HG02678 (cell line): Measurements from ENCODE around the gene DHX29.
A peak's percentile ranks its signal among the peaks of the same experiment; 100 is the strongest.

Experiments
- ATAC-seq: cut with Tn5 transposase; IDR thresholded peaks from one replicate; pipeline ENCODE4 v1.9.1; 2021; ENCODE audit warnings: mild to moderate bottlenecking, moderate library complexity; ENCODE audit not compliant: unreplicated experiment

The DHX29 gene

DNA sequence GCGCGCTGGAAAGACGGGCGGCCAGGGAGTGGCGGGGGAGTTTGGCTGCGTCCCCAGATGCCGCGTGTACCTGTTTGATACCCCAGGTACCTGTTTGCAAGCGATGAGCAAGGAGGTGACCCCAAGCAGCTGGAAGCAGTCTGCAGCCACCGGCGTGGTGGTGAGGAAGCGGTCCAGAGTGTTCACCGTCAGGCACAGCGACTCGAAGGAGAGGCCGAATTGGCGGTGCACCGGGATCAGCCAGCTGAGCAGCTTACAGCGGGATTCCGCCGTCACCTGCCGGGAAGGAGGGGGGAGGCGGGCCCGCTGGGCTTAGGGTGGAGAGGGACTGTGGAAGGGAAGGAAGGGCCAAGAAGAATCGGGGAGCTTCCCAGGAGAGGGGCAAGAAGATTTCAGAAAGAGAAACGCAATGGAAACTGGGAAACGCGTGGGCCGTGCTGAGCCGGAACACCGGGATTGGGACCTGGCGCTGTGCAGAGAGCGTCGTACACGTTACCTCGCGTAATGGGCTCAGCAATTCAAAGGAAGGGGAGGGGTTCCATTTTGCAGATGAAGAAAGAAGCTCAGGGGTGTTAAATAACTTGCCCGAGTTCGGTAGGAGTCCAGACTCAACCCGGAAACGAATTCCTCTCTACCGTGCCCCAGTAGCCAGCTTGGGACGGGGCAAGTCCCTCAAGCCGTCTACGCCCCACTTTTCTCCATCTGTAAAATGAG, 75.1 kb downstream of the DHX29 start:
- peak; percentile 16 for ATAC-seq

- no peak for ATAC-seq
Observed at GRCh38 chr5:55231919-55232270, 75.6 kb downstream of the DHX29 start.

DNA sequence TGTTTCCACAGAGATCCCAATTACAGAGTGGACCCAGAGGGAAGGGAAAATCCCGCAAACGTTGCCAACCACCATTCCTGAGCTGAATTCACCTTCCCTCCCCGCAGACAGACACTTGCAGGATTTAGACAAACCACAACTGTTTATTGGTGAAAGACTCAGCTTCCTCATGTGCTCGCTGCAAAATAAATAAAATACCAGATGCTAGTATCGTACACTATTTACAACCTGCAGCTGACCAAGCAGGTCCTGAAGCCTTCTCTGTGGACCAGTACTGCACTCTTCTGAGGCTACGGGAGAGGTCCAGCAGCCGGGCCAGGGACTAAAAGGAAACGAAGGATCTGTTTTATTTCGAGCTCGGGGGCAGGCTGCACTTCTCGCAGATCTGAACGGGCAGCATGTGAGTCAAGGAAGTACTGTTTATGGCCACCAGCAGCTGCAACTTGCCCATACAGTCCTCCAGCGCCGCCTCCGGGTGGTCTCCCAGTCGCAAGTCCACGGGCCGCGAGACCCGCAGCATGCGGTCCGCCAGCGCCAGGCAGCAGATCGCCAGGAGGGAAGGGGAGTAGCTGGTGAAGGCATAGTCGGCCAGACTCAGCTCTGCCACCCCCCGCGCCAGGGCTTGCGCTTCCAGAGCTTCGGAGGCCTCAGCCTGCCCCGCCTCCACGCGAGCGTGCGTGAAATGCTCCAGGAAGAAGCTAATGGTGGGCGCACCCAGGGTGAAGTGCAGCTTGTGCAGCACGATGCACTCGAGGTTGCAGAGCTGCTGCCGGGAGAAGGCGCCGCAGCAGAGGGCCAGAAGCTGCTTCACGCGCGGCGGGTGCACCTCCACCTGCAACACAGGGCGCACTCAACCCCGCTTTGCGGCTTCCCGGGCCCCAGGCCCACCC, 76.2 kb downstream of the DHX29 start:
- ATAC-seq = no peak

- ATAC-seq = no peak
Observed at GRCh38 chr5:55230086-55230629, 77.3 kb downstream of the DHX29 start.

- ATAC-seq = no peak
Observed at GRCh38 chr5:55227664-55228430, 79.6 kb downstream of the DHX29 start.

- ATAC-seq = peak; percentile 44
Observed at GRCh38 chr5:55226934-55227663, 80.4 kb downstream of the DHX29 start, which contains the start of gene MCIDAS. TSS of gene MCIDAS (minus strand) at chr5:55227315. CDS start at chr5:55227138, 177 bp downstream.

DNA sequence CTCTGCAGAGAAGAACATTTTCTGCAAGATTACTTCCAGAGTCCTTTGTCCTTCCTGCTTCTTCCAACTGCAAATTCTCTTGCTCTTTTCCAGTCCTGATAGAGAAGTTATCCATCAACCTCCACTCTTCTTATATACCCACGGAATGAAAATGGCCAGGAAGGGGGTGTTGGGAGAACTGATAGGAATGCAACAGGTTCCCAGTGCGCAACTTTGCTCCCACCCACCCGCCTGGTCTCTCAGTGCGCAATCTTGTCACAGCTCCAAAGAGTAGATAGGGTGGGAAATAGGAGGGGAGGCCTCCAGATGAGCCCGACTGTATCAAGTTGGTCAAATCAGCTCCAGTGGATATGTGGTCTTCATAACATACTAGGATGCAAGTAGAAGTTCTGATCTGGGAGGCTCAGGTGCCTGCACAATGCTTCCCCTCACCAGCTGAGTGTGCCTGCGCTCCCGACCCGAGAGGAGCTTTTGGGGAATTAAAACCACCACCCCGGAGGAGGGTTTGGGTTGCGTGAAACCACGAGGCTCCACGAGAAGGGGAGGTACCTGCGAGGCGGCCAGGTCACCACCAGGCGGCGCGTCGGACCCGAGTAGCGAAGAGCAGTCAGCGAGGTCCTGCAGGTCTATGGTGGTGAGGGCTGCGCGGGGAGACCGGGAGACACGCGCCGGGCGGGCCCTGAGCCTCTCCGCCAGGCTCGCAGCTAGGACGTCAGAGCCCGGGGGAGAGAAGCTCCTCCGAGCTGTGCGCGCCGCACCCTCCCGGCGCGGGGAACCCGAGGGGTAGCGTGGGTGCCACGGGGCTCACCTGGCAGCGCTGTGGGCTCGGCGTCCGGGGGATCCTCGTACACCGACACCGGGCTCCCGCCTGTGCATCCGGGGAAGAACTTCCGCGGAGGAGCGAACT, 81.2 kb downstream of the DHX29 start:
- ATAC-seq = peak; percentile 54

GRCh38 chr5:55225346-55225745, 82.1 kb downstream of the DHX29 start:
- no peak for ATAC-seq

DNA sequence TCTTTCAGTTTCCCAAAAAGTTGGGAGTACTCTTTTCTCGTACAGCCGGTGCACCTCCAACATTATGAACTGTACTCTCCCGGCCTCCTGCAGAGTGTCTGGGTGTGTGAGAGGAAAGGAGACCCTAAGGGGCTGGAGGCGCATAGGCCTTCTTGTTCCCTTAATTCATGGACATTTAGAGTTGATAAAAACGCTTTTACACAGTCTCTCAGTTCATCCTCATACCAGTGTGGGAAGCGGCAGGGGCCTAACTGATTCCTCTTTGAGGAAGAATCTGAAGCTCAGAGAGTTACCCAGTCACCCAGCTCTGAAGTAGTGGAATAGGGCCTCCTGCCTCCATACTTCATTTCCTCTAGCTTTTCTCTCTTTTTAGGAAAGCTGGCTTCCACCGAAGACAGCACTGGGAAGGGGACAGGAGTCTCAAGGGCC, 83.7 kb downstream of the DHX29 start:
- no peak for ATAC-seq

- ATAC-seq = no peak
Observed at GRCh38 chr5:55222985-55223811, 84.3 kb downstream of the DHX29 start.

DNA sequence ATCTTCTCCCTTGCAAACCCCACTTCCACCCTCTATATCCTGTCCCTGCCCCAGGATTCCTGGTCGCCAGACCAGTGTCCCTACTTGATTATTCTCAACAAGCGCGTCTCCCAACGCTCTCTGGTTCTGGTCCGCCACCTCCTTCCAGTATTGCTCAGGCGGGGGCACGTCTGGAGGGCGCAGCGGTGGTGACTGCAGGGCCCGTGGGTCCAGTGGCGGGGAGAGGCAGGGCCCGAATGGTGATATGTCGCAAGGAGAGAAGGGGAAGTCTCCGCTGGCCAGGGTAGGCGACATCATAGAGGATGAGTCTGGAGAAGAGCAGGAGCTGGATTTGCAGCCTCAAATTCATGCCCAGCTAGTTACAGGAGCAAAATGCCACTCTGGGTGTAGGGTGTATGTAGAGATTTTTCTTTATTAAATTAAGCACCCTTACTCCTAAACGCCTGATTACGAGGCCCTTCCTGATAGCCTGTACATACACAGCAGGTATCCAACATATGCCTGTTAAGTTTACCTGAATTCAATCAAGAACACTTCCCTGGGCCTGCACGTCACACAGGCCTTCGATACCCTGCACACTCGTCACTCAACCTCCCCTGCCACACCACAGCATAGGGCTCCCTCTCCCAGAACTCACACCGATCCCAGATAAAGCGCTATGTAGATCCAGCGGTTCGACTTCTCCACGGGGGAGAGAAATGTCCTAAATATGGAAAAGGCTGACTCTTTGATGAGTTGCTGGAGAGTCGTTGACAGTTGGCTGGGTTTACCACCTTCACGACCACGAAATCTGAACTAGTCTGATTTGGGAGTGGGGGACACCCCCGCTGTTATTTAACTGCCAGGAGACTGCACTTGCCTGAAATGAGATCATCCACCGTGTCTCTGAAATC, 85.2 kb downstream of the DHX29 start:
- no peak for ATAC-seq

DNA sequence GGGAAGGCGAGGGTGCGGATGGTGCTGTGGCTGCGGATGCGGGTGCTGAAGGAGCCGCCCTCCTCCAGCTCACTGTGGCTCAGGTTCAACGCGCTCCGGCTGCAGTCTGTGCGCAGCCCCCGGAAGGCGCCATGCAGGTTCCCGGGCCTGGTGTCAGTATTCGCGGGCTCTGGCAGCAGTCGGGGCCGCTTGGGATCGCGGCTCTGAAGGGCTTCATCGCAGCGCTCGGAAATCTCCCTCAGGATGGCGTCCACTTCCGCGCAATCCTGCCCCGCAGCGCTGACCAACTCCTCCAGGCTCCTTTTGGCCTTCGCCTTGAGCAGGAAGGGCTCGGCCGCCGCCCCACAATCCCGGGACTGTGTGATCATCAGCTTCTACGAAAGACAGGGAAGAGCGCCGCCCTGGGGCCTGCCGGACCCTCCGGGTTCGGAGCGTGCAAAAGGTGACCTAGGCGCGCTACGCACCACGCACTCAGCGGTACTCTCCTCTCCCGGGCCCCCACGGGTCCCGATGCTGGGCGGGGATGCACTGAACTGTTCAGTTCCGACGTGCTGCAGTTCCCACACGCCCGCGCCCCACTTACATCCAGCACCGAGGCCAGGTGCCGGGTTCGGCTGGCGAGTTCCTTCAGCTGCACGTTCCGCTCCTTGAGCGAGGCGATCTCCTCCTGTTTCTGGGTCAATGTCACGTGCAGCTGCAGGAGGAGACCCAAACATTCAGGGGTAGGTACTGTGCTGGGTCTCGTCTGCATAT, 86.9 kb downstream of the DHX29 start:
- no peak for ATAC-seq

- ATAC-seq = no peak
Observed at GRCh38 chr5:55219770-55220169, 87.7 kb downstream of the DHX29 start.

GRCh38 chr5:55218967-55219366, 88.5 kb downstream of the DHX29 start:
- no peak for ATAC-seq

GRCh38 chr5:55211184-55211874, 96.2 kb downstream of the DHX29 start:
- ATAC-seq = no peak
